A673 (cell line): Measurements from ENCODE around the gene BCL2L12. TPM values are rescaled to one million over a fixed set of nuclear protein-coding genes. Genes with fewer than 3 reads are reported as not detected.

Experiments
- BruUV-seq: library from RNA; stranded (reverse); fragments of 400-500 nt; replicated peaks from 2 replicates; lab custom pipeline; 2021; lab: Mats Ljungman, UMichigan
- CTCF ChIA-PET: fragments of 300-600 bp; sonication (Branson Sonifier 250); formaldehyde crosslinking; loops from one replicate; lab custom pipeline; 2022; ENCODE audit warnings: antibody characterized with exemption; lab: Charles Lee
- POLR2A ChIA-PET: fragments of 300-600 bp; sonication (Branson Sonifier 250); formaldehyde crosslinking; loops from one replicate; lab custom pipeline; 2022; ENCODE audit warnings: antibody characterized with exemption; ENCODE audit not compliant: low non-redundant PET; lab: Charles Lee
- DNase-seq: peaks from one replicate; pipeline ENCODE4 v3.0.0-alpha.2; 2015; ENCODE audit warnings: low spot score
- H3K27ac ChIP-seq: fragments of 200-600 bp; sonication (generic); 2 replicates; pipeline ENCODE4 v1.5.1; 2016; ENCODE audit warnings: mixed run types, low read depth, mild to moderate bottlenecking, mixed read lengths, antibody characterized with exemption, low read length; ENCODE audit not compliant: poor library complexity, severe bottlenecking
- H3K27me3 ChIP-seq: fragments of 200-600 bp; sonication (generic); replicated peaks from 2 replicates; pipeline ENCODE4 v1.6.1; 2017; ENCODE audit warnings: mixed run types, low read depth, mild to moderate bottlenecking, mixed read lengths, antibody characterized with exemption, low read length; ENCODE audit not compliant: insufficient read depth, poor library complexity
- H3K36me3 ChIP-seq: fragments of 200-600 bp; sonication (generic); 2 replicates; pipeline ENCODE4 v1.6.1; 2016; ENCODE audit warnings: mixed run types, mild to moderate bottlenecking, mixed read lengths, antibody characterized with exemption, low read length; ENCODE audit not compliant: insufficient read depth, poor library complexity, severe bottlenecking
- H3K4me1 ChIP-seq: fragments of 200-600 bp; sonication (generic); 2 replicates; pipeline ENCODE4 v1.6.1; 2017; ENCODE audit warnings: mixed run types, mild to moderate bottlenecking, mixed read lengths, antibody characterized with exemption, low read length; ENCODE audit not compliant: insufficient read depth, poor library complexity, severe bottlenecking
- H3K4me3 ChIP-seq: fragments of 200-600 bp; sonication (generic); 2 replicates; pipeline ENCODE4 v1.5.1; 2016; ENCODE audit warnings: low read depth, mixed run types, mild to moderate bottlenecking, mixed read lengths, low read length; ENCODE audit not compliant: poor library complexity, severe bottlenecking
- H3K9me3 ChIP-seq: fragments of 200-600 bp; sonication (generic); 2 replicates; pipeline ENCODE4 v1.6.1; 2016; ENCODE audit warnings: mixed run types, low read depth, mild to moderate bottlenecking, mixed read lengths, antibody characterized with exemption, low read length; ENCODE audit not compliant: poor library complexity, severe bottlenecking
- CTCF ChIP-seq: fragments of 300-800, 200-600 bp; sonication (generic); conservative IDR thresholded peaks from 2 replicates; pipeline ENCODE4 v1.5.1; 2017; ENCODE audit warnings: low read depth, mild to moderate bottlenecking, antibody characterized with exemption, low read length, moderate library complexity, mixed read lengths
- EZH2 ChIP-seq: fragments of 200-600 bp; sonication (generic); IDR thresholded peaks from 2 replicates; pipeline ENCODE4 v1.6.1; 2017; ENCODE audit warnings: borderline replicate concordance, low read depth, mild to moderate bottlenecking, mixed read lengths, antibody characterized with exemption, low read length; ENCODE audit not compliant: poor library complexity, severe bottlenecking
- intact Hi-C: fragments of 100-400 bp; cut with micrococcal nuclease; formaldehyde crosslinking; loops from one replicate; pipeline ENCODE4 v1.10.0; 2022; ENCODE audit not compliant: unreplicated experiment
- total RNA-seq: library from RNA; stranded (reverse); gene quantifications from 2 replicates; pipeline ENCODE4 v1.2.3, GENCODE V29; 2021

Gene BCL2L12
- total RNA-seq, 1 experiment from 2014 or later, result 99.1 TPM

GRCh38 chr19:49663224-49663623 lies 2.5 kb upstream of the BCL2L12 start:
- peaks cover 17% of the 10 kb centered on the region for H3K4me1 ChIP-seq
- no peak overlapping the region for H3K4me3 ChIP-seq
- H3K9me3 ChIP-seq, result no peaks in the 10 kb centered on the region
- intact Hi-C loops, result no loop called here
- peaks cover 41% of the 10 kb centered on the region for H3K36me3 ChIP-seq
- CTCF ChIA-PET, result no interaction called here
- POLR2A ChIA-PET, result no interaction called here
- no peak for TF ChIP-seq EZH2
- no peak for TF ChIP-seq CTCF
- no peak for DNase-seq
- no TSS peak for BruUV-seq
- no peaks in the 10 kb centered on the region for H3K27me3 ChIP-seq
- H3K27ac ChIP-seq, result no peak overlapping the region

- intact Hi-C loops, result no loop called here
- Histone ChIP-seq H3K4me3 (peak overlapping the region; percentile 86), H3K4me1 (peaks cover 17% of the 10 kb centered on the region), H3K9me3 (no peaks in the 10 kb centered on the region), H3K27me3 (no peaks in the 10 kb centered on the region), H3K27ac (peak overlapping the region; percentile 83), H3K36me3 (peaks cover 35% of the 10 kb centered on the region)
- peak; percentile 89 for DNase-seq
- ChIA-PET POLR2A (interaction anchor here (0.7 kb wide), 1 partner anchor 9 kb away, joined by 4 read pairs; no protein-coding TSS in a partner anchor), CTCF (interaction anchor here (0.6 to 1.1 kb wide), 3 partner anchors 11 to 141 kb away, joined by 3 to 5 read pairs (median 3); partner anchors contain the start of gene PRMT1)
- TF ChIP-seq EZH2 (no peak), CTCF (no peak)
- BruUV-seq, result no TSS peak
Observed at GRCh38 chr19:49664171-49665035, 1.3 kb upstream of the BCL2L12 start.

- Histone ChIP-seq H3K36me3 (peaks cover 35% of the 10 kb centered on the region), H3K4me3 (peak overlapping the region; percentile 86)
- intact Hi-C loops, result no loop called here
Observed at GRCh38 chr19:49665036-49665350, 740 bp upstream of the BCL2L12 start.

More at GRCh38 chr19:49665036-49665350, 740 bp upstream of the BCL2L12 start:
- no peak for TF ChIP-seq CTCF
- TF ChIP-seq EZH2, result no peak
- BruUV-seq, result no TSS peak
- DNase-seq, result no peak
- ChIA-PET CTCF (interaction anchor here (1.1 kb wide), 1 partner anchor 12 kb away, joined by 3 read pairs; the partner anchor contains the start of gene PRMT1), POLR2A (no interaction called here)
- H3K27ac ChIP-seq, result peak overlapping the region; percentile 83
- no peaks in the 10 kb centered on the region for H3K9me3 ChIP-seq
- H3K27me3 ChIP-seq, result no peaks in the 10 kb centered on the region
- H3K4me1 ChIP-seq, result peaks cover 17% of the 10 kb centered on the region
